Loucy (cell line): ENCODE data around the gene GALR2.

ENCODE experiments used
- CTCF ChIP-seq: fragments of 200-600 bp; sonication (generic); conservative IDR thresholded peaks from 2 replicates; pipeline ENCODE4 v1.5.1; 2014; ENCODE audit warnings: mild to moderate bottlenecking, antibody characterized with exemption, low read length
- EZH2phosphoT487 ChIP-seq: fragments of 200-600 bp; IDR thresholded peaks from 2 replicates; pipeline ENCODE4 v1.6.1; 2018; ENCODE audit warnings: antibody characterized with exemption, mild to moderate bottlenecking, moderate library complexity, borderline replicate concordance

- TF ChIP-seq CTCF = no peak
- TF ChIP-seq EZH2phosphoT487 = no peak
Observed at GRCh38 chr17:76121932-76122430, 47.4 kb downstream of the GALR2 start.
